ENCODE measurements around the gene CHCHD2.

GRCh38 chr7:56105508-56105907 lies 768 bp downstream of the CHCHD2 start:
- no peak for TF ChIP-seq CTCF (IDR thresholded peaks at IDR 0.05)
- peak in 1 of 2 donors; percentile 51 for TF ChIP-seq POLR2A (IDR thresholded peaks at IDR 0.05)

Data from adrenal gland (tissue), 5 donors.